Small intestine (tissue), 7 donors: ENCODE results near the gene TBCK. TPM values are rescaled to one million over a fixed set of nuclear protein-coding genes. Genes with fewer than 3 reads are reported as not detected.

Experiments used
- DNase-seq, 2 donors: peaks; one replicate each; pipeline versions ENCODE4 v3.0.0 to v3.0.0-alpha.2; 2013
- FAIRE-seq: peaks from 2 replicates; lab custom pipeline; 2012; peaks lifted over from hg19 to GRCh38; lab: Jason Lieb, UNC
- H3K27ac ChIP-seq, 3 donors: one replicate each; pipeline ENCODE4 v1.5.1; 2013; ENCODE audit warnings: low read length in 2 of 3, mild to moderate bottlenecking in 2 of 3, control low read depth in 1 of 3, inconsistent platforms in 1 of 3, low read depth in 1 of 3, moderate library complexity in 1 of 3
- H3K27me3 ChIP-seq, 3 donors: one replicate each; pipeline ENCODE4 v1.6.1; 2013; ENCODE audit warnings: low read length in 3 of 3, inconsistent platforms in 1 of 3; ENCODE audit not compliant: control insufficient read depth in 3 of 3, insufficient read depth in 3 of 3
- H3K36me3 ChIP-seq, 3 donors: one replicate each; pipeline ENCODE4 v1.6.1; 2013; ENCODE audit warnings: low read length in 3 of 3, inconsistent platforms in 1 of 3, low read depth in 1 of 3, mild to moderate bottlenecking in 1 of 3, moderate library complexity in 1 of 3; ENCODE audit not compliant: control insufficient read depth in 3 of 3, insufficient read depth in 2 of 3
- H3K4me1 ChIP-seq, 3 donors: one replicate each; pipeline ENCODE4 v1.6.1; 2013; ENCODE audit warnings: low read length in 2 of 3, inconsistent platforms in 1 of 3, low read depth in 1 of 3, mild to moderate bottlenecking in 1 of 3, moderate library complexity in 1 of 3; ENCODE audit not compliant: control insufficient read depth in 3 of 3, insufficient read depth in 2 of 3
- H3K4me3 ChIP-seq, 3 donors: one replicate each; pipeline ENCODE4 v1.5.1; 2013; ENCODE audit warnings: low read length in 3 of 3, control low read depth in 1 of 3, inconsistent platforms in 1 of 3, low read depth in 1 of 3, mild to moderate bottlenecking in 1 of 3, moderate library complexity in 1 of 3
- H3K9me3 ChIP-seq, 2 donors: one replicate each; pipeline ENCODE4 v1.6.1; 2013; ENCODE audit warnings: low read depth in 1 of 2, low read length in 1 of 2; ENCODE audit not compliant: control insufficient read depth in 2 of 2, insufficient read depth in 1 of 2
- WGBS, 3 donors: extraction: QIAGEN DNeasy Blood & Tissue Kit; methylation state at CpG; one replicate each; pipeline ENCODE4 v1.1.7; 2013; 5-methylcytosine and 5-hydroxymethylcytosine counted together
- polyA plus RNA-seq, 4 donors: library from polyadenylated mRNA; stranded (reverse) in 3 of 4; unstranded in 1 of 4; fragments of 200-250 nt in 3 of 4; fragments of 120-200 nt in 1 of 4; gene quantifications; one replicate each; pipeline versions ENCODE4 v1.2.1 to v1.2.3, GENCODE V29; 2013
- donor health status: healthy with polysubstance abuse.
- donor health status: control.
- donor health status: control.
- donor health status: Bipolar disorder and iron deficiency.
- donor health status: healthy.

Gene TBCK
- polyA plus RNA-seq, 4 donors: 5.1 to 31.6 (median 9.3) TPM

DNA sequence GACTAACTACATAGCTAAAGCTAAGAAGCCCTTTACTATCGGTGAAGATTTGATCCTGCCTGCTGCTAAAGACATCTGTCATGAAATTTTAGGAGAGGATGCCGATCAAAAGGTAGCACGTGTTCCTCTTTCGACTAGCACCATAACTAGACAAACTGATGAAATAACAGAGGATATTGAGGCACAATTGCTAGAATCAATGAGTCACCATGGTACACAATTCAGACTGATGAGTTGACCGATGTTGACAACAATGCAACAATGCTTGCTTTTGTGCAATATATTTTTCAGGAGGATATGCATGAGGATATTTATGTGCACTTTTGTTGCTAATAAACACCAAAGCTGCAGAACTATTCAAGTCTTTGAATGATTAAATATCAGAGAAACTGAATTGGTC, 24.3 kb downstream of the TBCK start:
- Histone ChIP-seq H3K27ac (no peak overlapping the region), H3K27me3 (no peaks in the 10 kb centered on the region), H3K4me1 (no peaks in the 10 kb centered on the region), H3K9me3 (no peaks in the 10 kb centered on the region), H3K36me3 (peaks cover 2 to 16% (median 10%) of the 10 kb centered on the region in 3 donors), H3K4me3 (no peak overlapping the region)
- 96 to 99% (median 98%) methylated on average over 5 of the region's 5 CpGs for WGBS, 3 donors
- DNase-seq (no peak), FAIRE-seq (no peak)

DNA sequence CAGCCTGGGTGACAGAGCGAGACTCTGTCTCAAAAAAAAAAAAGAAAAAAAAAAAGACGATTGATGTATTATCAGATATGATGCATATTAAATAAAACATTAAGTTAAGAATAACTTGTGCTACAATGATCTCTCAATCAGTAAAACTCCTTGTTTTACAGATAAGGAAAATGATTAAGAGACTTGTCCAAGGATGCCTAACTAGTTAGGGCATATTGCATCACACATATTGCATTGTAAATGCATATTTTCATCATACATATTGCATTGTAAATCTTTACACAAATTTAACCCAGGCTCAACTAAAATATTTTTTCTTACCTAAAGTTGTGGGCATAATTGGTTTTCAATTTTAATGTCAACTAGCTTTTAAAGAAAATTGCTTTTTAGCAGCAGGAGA, 26.3 kb downstream of the TBCK start:
- Histone ChIP-seq H3K27ac (no peak overlapping the region), H3K9me3 (no peaks in the 10 kb centered on the region), H3K36me3 (peaks cover 2 to 20% (median 10%) of the 10 kb centered on the region in 3 donors), H3K4me1 (peaks cover 0 to 2% (median 0%) of the 10 kb centered on the region in 3 donors), H3K4me3 (no peak overlapping the region), H3K27me3 (no peaks in the 10 kb centered on the region)
- DNase-seq (no peak), FAIRE-seq (no peak)
- 81 to 90% (median 86%) methylated on average over 2 of the region's 2 CpGs for WGBS, 3 donors

DNA sequence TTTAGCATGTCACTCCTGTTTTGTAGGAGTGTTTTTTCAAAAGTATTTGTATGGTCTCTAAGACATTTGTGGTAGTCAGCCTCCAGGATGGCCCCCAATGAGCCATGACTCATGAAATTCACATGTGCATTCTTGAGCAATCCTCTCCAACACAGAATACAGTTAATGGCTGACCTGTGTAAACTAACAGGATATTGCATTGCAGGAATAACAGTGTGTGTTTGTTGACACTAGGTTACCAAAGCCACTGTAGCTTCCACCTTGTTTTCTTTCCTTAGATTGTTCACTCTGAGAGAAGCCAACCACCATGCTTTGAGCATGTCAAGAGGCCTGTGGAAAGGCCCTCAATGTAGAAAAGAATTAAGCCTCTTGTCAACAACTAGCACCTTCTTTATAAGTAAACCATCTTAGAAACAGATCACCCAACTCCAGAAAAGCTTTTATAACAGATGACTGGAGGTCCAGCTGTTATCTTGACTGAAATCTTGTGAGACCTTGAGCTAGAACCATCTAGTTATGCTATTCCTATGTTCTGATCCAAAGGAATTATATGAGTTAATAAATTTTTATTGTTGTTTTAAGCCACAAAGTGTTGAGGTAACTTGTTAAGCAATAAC, 28.5 kb downstream of the TBCK start:
- Histone ChIP-seq H3K36me3 (peaks cover 0 to 12% (median 9%) of the 10 kb centered on the region in 3 donors), H3K27ac (peak overlapping the region in 1 of 3 donors; percentile 42), H3K27me3 (no peaks in the 10 kb centered on the region), H3K4me3 (no peak overlapping the region), H3K9me3 (no peaks in the 10 kb centered on the region), H3K4me1 (peaks cover 0 to 2% (median 0%) of the 10 kb centered on the region in 3 donors)
- FAIRE-seq (no peak), DNase-seq (peak; percentile 3 to 82)

DNA sequence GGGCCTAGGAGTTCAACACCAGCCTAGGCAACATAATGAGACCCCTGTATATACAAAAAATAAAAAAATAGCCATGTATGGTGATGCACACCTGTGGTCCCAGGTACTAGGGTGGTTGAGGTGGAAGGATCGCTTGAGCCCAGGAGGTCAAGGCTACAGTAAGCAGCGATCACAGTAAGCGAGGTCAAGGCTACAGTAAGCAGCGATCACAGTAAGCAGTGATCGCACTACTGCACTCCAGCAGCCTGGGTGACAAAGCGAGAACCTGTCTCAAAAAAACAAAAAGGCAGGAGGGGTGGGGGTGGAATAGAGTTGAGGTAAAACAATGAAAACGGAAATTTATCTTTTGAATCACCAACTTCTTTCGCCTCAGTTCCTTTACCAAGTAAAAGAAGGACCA, 29.4 kb downstream of the TBCK start:
- Histone ChIP-seq H3K27ac (no peak overlapping the region), H3K36me3 (peaks cover 0 to 12% (median 8%) of the 10 kb centered on the region in 3 donors), H3K27me3 (no peaks in the 10 kb centered on the region), H3K4me1 (peaks cover 0 to 2% (median 0%) of the 10 kb centered on the region in 3 donors), H3K9me3 (no peaks in the 10 kb centered on the region), H3K4me3 (no peak overlapping the region)
- DNase-seq (no peak), FAIRE-seq (no peak)
- 95 to 99% (median 97%) methylated on average over 8 of the region's 8 CpGs for whole genome bisulfite sequencing, 3 donors

DNA sequence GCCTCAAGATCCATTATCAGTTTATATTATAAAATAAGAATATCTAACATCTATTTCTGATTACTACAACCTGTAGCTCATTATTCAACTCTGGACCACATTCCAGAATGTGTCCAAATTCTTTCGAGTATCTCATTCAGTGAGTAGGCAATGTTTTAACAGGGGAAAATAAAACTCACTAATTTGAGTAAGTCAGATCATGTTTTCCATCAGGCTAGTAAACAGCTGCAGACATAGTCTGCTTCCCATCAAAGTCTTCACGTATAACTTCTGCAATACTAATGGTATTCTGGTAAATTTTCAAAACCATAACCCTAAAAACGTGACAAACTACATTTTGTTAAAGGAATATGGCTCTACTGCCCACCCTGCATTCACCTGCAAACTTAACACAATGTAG, 31.8 kb downstream of the TBCK start:
- Histone ChIP-seq H3K27ac (no peak overlapping the region), H3K27me3 (no peaks in the 10 kb centered on the region), H3K4me1 (peaks cover 0 to 2% (median 0%) of the 10 kb centered on the region in 3 donors), H3K36me3 (peaks cover 0 to 8% (median 2%) of the 10 kb centered on the region in 3 donors), H3K9me3 (no peaks in the 10 kb centered on the region), H3K4me3 (no peak overlapping the region)
- DNase-seq (no peak), FAIRE-seq (no peak)
- WGBS, 3 donors: 78 to 95% (median 85%) methylated on average over 3 of the region's 3 CpGs

DNA sequence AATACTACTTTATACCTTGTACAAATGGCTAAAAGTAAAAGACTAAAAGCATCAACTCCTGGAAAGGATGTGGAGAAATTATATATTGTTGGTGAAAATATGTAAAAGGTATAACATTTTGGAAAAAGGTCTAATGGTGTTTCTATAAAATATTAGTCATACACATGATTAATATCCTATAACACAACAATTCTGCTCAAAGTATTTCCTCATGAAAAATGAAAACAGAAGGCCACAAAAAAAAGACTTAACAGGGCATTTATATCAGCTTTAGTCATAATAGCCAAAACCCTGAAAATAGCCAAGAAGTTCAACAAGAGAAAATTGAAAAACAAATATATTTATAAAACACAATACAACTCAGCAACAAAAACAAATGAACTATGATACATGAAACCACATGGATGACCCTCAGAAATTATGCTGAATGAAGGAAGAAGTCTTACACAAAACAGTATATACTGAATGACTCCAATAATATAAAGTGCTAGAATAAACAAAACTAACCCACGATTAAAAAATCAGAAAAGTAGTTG, 38.8 kb downstream of the TBCK start:
- H3K36me3 ChIP-seq: peaks cover 0 to 3% (median 0%) of the 10 kb centered on the region in 3 donors
- H3K27ac ChIP-seq: no peak overlapping the region
- 70 to 83% (median 72%) methylated on average over 1 of the region's 1 CpG for WGBS, 3 donors
- H3K9me3 ChIP-seq: no peaks in the 10 kb centered on the region
- no peak for DNase-seq
- no peaks in the 10 kb centered on the region for H3K4me1 ChIP-seq
- no peak overlapping the region for H3K4me3 ChIP-seq
- H3K27me3 ChIP-seq: no peaks in the 10 kb centered on the region
- FAIRE-seq: no peak

DNA sequence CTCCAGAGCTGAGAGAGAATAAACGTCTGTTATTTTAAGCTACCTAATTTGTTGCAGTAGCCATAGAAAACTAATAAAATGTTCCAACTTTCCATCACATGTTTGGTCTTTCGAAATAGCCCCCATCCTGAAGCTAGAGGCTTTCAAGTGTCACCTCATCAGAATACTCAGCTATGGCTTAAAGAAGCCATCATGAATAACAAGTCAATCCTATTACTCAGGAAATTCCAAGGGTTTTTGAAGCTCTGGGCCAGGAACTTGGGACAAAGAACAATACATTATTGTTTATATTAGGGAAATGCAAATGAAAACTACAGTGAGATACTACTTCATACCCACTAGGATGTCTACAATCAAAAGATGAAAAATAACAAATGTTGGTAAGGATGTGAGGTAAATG, 42.2 kb downstream of the TBCK start:
- Histone ChIP-seq H3K27ac (no peak overlapping the region), H3K4me1 (no peaks in the 10 kb centered on the region), H3K9me3 (no peaks in the 10 kb centered on the region), H3K27me3 (no peaks in the 10 kb centered on the region), H3K4me3 (no peak overlapping the region), H3K36me3 (peaks cover 0 to 3% (median 0%) of the 10 kb centered on the region in 3 donors)
- FAIRE-seq (no peak), DNase-seq (no peak)
- WGBS, 3 donors: 84 to 89% (median 85%) methylated on average over 2 of the region's 2 CpGs

DNA sequence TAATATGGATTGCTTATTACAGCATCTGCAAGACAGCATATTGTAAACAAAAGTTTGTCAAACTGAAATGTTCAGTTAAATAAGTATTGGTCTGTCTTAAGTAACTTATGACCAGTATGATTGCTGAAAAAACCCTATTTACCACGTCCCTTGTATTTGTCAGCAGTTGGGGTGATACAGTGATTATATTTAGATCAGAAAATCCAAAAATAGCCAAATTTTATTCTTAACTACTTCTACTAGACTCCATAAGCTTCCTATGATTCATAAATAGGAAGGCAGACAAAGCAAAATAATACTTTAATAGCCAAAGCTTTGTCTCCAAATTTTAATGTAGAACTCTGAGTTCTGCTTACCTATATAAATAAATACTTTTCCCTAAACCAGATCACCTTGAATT, 45.3 kb downstream of the TBCK start:
- Histone ChIP-seq H3K36me3 (peaks cover 0 to 3% (median 0%) of the 10 kb centered on the region in 3 donors), H3K27me3 (no peaks in the 10 kb centered on the region), H3K4me3 (no peak overlapping the region), H3K4me1 (no peaks in the 10 kb centered on the region), H3K27ac (no peak overlapping the region), H3K9me3 (no peaks in the 10 kb centered on the region)
- FAIRE-seq: no peak
- WGBS, 3 donors: 74 to 95% (median 94%) methylated on average over 1 of the region's 1 CpG
- no peak for DNase-seq
